PFSK-1 (cell line): ENCODE results near the gene MSI2.

Experiments
- FOXP2 ChIP-seq: optimal IDR thresholded peaks from 2 replicates; pipeline ENCODE3; 2011; ENCODE audit warnings: borderline replicate concordance, control low read depth, inconsistent platforms; ENCODE audit not compliant: insufficient read depth; ENCODE audit errors: extremely low read length, extremely low read depth
- SIN3A ChIP-seq: IDR thresholded peaks from 2 replicates; pipeline ENCODE4 v1.6.1; 2012; ENCODE audit warnings: mild to moderate bottlenecking, low read length, moderate library complexity, borderline replicate concordance; ENCODE audit not compliant: insufficient read depth
- TF ChIP-seq, protein P1 (sequence below), 2 experiments: IDR thresholded peaks; 2 replicates each; pipeline versions ENCODE4 v1.6.1 to v1.8.0; 2011 to 2012; ENCODE audit warnings: low read depth in 2 of 2, low read length in 2 of 2, control low read depth in 1 of 2, inconsistent platforms in 1 of 2, mild to moderate bottlenecking in 1 of 2, moderate library complexity in 1 of 2; ENCODE audit not compliant: insufficient read depth in 1 of 2

DNA sequence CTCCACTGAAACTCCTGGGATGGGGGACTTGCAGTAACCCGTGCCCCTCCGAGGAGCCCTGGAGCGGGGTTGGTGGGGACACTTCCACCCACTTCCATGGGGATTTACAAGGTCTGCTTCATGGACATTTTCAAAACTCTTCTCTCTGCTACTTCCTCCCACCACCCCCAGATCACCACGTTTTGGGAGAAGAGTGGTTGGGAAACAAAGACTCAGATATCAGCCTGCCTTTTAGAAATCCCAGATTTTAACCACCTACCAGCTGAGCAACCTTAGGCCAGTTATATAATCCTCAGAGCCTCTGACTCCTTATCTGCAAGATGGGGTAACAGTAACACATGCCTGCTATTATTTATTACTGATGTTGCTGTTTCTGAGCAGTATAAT is 304.0 kb downstream of the MSI2 start:
- TF ChIP-seq SIN3A (no peak), FOXP2 (no peak)
- TF ChIP-seq, protein P1, sequence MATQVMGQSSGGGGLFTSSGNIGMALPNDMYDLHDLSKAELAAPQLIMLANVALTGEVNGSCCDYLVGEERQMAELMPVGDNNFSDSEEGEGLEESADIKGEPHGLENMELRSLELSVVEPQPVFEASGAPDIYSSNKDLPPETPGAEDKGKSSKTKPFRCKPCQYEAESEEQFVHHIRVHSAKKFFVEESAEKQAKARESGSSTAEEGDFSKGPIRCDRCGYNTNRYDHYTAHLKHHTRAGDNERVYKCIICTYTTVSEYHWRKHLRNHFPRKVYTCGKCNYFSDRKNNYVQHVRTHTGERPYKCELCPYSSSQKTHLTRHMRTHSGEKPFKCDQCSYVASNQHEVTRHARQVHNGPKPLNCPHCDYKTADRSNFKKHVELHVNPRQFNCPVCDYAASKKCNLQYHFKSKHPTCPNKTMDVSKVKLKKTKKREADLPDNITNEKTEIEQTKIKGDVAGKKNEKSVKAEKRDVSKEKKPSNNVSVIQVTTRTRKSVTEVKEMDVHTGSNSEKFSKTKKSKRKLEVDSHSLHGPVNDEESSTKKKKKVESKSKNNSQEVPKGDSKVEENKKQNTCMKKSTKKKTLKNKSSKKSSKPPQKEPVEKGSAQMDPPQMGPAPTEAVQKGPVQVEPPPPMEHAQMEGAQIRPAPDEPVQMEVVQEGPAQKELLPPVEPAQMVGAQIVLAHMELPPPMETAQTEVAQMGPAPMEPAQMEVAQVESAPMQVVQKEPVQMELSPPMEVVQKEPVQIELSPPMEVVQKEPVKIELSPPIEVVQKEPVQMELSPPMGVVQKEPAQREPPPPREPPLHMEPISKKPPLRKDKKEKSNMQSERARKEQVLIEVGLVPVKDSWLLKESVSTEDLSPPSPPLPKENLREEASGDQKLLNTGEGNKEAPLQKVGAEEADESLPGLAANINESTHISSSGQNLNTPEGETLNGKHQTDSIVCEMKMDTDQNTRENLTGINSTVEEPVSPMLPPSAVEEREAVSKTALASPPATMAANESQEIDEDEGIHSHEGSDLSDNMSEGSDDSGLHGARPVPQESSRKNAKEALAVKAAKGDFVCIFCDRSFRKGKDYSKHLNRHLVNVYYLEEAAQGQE (IDR thresholded peaks at IDR 0.05; ENCODE audit: insufficient read depth in 1 of 2, low read depth in 2 of 2, low read length in 2 of 2): no peak
